Adipocyte (in vitro differentiated cells): Measurements from ENCODE around the gene NDUFC2.
A peak's percentile ranks its signal among the peaks of the same experiment; 100 is the strongest.

Experiments used
- DNase-seq: peaks from one replicate; pipeline ENCODE4 v3.0.0-alpha.2; 2015; ENCODE audit warnings: low read depth
- H3K27me3 ChIP-seq: replicated peaks from 2 replicates; pipeline ENCODE4 v1.7.0; 2013; ENCODE audit warnings: mild to moderate bottlenecking, low read length, moderate library complexity; ENCODE audit not compliant: control insufficient read depth, insufficient read depth
- H3K36me3 ChIP-seq: 2 replicates; pipeline ENCODE4 v1.7.0; 2013; ENCODE audit warnings: low read length, mild to moderate bottlenecking, moderate library complexity; ENCODE audit not compliant: control insufficient read depth, insufficient read depth, severe bottlenecking
- H3K4me1 ChIP-seq: 2 replicates; pipeline ENCODE4 v1.7.0; 2013; ENCODE audit warnings: mild to moderate bottlenecking, low read length, moderate library complexity; ENCODE audit not compliant: control insufficient read depth, insufficient read depth
- H3K4me3 ChIP-seq: 2 replicates; pipeline ENCODE4 v1.7.0; 2013; ENCODE audit warnings: mild to moderate bottlenecking, low read length, moderate library complexity
- H3K9ac ChIP-seq: 2 replicates; pipeline ENCODE4 v1.7.0; 2013; ENCODE audit warnings: mild to moderate bottlenecking, low read length, moderate library complexity
- H3K9me3 ChIP-seq: 2 replicates; pipeline ENCODE4 v1.7.0; 2013; ENCODE audit warnings: mild to moderate bottlenecking, low read length, moderate library complexity; ENCODE audit not compliant: control insufficient read depth

Gene NDUFC2

DNA sequence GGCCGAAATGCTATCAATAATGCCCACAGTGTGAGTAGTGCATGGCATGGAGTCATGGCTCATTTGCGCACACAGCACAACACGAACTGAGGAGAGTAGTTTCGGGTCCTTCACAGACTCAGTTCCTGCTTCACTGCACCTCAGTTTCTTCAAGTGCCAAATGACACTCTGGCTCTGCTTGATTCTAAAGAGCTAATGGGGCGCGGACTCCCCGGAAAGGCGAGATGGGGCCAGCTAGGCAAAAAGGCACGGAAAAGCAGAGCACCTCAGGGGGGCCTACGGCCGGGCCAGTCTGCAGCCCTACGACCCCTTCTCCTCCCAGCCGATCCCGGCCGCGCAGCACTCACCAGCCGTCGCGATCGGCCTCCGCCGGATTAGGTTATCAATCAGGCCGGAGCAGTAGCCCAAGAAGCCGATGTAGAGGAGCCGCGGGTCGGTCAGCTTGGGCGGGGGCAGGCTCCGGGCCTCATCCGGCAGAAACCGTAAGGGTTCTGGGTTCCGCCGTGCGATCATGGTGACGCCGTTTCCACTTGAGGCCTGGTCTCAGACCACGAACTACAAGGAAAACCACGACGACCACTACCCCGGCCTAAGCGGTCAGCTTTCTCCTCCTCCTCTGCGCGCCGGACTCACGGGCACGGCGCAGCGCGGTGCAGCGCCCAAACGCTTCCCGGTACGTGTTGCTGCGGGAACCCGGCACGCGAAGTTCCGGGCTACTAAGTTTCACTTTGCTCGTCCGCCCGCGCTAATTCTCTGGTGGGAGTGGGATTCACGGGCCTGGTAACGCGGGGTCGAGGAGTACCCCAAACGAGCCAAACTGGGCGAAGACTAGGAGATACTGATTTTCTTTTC, at the start of gene NDUFC2:
NDUFC2 (minus strand) TSS at position 631 of the 852 bp plus-strand sequence; CDS start at position 513, 118 bp downstream.
- DNase-seq = peak; percentile 93
- H3K9me3 ChIP-seq = no peaks in the 10 kb centered on the region
- H3K4me1 ChIP-seq = peaks cover 38% of the 10 kb centered on the region
- no peaks in the 10 kb centered on the region for H3K27me3 ChIP-seq
- H3K36me3 ChIP-seq = no peaks in the 10 kb centered on the region
- H3K4me3 ChIP-seq = peak within 1 kb of the TSS; percentile 85
- peak within 1 kb of the TSS; percentile 94 for H3K9ac ChIP-seq

DNA sequence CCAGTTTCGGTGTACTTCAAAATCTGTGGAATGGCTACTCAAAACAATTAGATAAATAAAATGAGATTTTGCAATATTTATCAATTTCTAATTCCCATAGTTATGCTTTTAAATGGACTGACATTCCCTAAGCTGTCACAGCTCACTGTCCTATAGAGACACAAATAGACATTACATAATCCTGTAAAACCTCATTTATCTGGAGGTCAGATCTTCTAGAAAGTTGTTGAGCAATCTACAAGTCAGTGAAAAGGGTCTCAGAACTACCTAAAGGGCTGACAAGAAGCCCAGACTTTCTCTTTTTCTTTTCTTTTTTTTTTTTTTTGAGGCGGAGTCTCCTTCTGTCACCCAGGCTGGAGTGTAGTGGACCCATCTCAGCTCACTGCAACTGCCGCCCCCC, 47.7 kb upstream of the NDUFC2 start:
- peaks cover 5% of the 10 kb centered on the region for H3K4me1 ChIP-seq
- H3K27me3 ChIP-seq = no peaks in the 10 kb centered on the region
- H3K36me3 ChIP-seq = peaks cover 9% of the 10 kb centered on the region
- DNase-seq = no peak
- H3K9ac ChIP-seq = no peak overlapping the region
- no peak overlapping the region for H3K4me3 ChIP-seq
- no peaks in the 10 kb centered on the region for H3K9me3 ChIP-seq

DNA sequence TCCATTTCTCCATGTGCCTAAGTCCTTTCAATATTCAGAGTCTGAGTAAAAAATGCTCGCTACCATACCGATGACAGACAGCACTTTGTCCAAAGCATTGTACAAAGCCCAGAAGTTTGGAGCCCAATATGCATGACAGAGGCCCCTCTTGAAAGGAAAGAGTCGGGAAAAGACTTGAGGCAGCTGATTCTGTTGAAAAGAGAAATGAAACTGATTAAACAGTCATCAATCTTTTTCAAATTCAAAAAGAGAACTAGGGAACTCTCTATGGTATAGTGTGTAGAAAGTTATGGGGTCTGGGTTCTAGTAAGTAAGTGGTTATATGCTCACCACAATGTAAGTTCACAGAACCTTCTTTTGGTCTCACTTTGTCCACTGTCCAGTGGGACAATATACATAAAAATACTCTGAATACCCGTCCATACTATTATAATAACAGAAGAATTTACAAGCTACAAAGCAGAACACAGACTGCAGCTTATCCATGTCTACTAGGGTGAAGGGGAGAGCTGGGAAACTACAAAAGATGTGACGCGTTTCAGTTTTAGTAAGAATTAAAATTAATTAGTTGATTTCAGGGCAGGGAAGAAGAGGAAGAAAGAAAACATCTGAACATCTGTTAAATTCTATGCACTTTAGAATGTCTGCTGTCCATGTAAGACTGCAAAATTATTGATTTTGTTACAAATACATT, 33.1 kb upstream of the NDUFC2 start:
- DNase-seq = no peak
- Histone ChIP-seq H3K36me3 (peaks cover 43% of the 10 kb centered on the region), H3K9ac (no peak overlapping the region), H3K4me1 (peaks cover 8% of the 10 kb centered on the region), H3K27me3 (no peaks in the 10 kb centered on the region), H3K4me3 (no peak overlapping the region), H3K9me3 (no peaks in the 10 kb centered on the region)

DNA sequence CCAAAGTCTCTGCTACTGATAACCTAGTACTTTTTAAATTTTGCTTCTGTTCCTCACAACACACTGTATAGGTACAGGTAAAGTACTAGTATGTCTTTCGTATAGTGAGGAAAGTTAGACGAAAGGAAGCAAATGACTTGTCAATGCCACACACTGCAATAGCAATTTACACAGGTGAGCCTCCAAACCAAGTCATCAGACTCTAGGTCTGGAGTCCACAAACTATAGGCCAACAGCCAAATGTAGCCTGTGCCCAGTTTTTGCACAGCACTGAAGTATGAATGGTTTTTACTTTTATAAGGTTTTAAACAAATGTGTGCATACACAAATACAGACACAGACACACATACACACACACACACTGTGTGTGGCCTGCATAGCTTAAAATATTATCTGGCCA, 31.6 kb upstream of the NDUFC2 start:
- Histone ChIP-seq H3K9me3 (no peaks in the 10 kb centered on the region), H3K36me3 (peaks cover 43% of the 10 kb centered on the region), H3K4me3 (no peak overlapping the region), H3K27me3 (no peaks in the 10 kb centered on the region), H3K9ac (no peak overlapping the region), H3K4me1 (peaks cover 8% of the 10 kb centered on the region)
- DNase-seq = no peak

DNA sequence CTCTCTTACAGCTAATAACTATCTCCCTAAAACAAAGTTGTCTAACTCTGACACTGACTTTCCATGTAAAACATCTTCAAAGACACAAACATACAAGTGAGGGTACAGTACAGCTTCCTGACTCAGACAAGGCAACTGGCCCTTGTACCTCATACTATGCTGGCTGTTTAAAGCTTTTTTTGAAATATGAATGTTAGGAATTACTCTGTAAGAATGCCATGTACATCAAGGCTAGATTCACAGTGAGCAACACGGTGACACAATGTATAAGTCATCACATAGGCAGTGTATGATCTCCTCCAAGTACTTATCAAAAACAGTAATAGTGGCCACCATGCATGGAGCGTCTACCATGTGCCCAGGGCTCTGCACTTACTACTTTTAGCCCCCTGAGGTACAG, 31.2 kb upstream of the NDUFC2 start:
- Histone ChIP-seq H3K4me3 (no peak overlapping the region), H3K9ac (no peak overlapping the region), H3K36me3 (peaks cover 46% of the 10 kb centered on the region), H3K4me1 (peaks cover 8% of the 10 kb centered on the region), H3K9me3 (no peaks in the 10 kb centered on the region), H3K27me3 (no peaks in the 10 kb centered on the region)
- peak; percentile 43 for DNase-seq

DNA sequence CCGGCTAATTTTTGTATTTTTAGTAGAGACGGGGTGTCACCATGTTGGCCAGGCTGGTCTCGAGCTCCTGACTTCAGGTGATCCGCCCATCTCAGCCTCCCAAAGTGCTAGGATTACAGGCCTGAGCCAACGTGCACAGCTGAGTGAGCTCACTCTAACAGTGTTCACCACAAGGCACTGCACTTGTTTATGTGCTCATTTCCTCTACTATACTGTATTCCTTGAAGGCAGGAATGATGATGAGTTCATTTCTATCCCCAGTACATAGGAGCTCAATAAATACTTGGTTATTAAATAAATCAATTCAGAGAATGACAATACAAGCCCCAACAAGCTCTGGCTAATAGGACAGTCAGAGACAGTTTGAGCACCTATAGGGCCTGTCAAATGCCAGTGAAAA, 30.7 kb upstream of the NDUFC2 start:
- Histone ChIP-seq H3K36me3 (peaks cover 47% of the 10 kb centered on the region), H3K4me3 (no peak overlapping the region), H3K9me3 (no peaks in the 10 kb centered on the region), H3K4me1 (peaks cover 8% of the 10 kb centered on the region), H3K27me3 (no peaks in the 10 kb centered on the region), H3K9ac (no peak overlapping the region)
- no peak for DNase-seq

DNA sequence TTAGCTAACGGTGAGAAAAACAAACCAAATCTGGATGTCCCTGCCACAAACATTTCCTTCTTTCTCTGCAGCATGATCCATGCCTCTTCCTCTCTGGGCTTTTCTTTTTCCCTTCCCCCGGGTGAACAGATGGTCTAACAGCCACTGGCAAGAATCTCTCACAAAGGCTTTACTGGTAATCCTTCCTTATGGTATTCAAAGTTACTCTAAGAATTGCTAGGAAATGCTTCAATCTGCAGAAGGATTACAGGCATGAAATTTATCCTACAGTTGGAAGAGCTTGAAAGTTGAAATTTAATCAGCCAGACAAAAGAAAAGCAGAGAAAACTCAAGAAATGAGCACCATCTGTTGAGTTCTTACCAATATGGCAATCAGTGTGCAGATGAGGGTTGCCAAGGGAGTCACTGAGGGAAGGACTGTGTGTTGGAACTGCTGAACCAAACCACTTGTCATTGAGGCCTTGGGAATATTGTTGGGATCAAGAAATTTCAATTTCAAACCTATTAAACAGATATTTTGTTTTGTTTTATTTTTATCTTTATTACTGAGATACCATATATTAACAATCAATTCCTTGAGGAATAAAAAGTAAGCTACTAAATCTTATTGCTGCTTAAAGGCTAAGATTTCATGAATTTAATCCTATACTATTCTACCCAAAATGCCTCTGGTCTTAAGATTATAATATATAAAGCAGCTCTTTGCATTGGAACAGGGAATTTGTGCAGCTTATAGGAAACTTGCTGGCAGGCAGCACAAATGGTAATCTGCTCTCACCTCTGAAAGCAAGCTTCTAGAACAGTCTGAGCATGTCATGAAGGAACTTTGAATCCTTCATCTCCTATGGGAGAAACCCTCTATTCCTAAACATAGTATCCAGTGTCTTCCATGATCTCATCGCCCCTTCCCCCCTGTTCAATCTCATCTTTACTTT, 29.7 kb upstream of the NDUFC2 start:
- DNase-seq = peak; percentile 25
- no peak overlapping the region for H3K4me3 ChIP-seq
- peaks cover 47% of the 10 kb centered on the region for H3K36me3 ChIP-seq
- H3K27me3 ChIP-seq = no peaks in the 10 kb centered on the region
- H3K4me1 ChIP-seq = peaks cover 8% of the 10 kb centered on the region
- no peaks in the 10 kb centered on the region for H3K9me3 ChIP-seq
- no peak overlapping the region for H3K9ac ChIP-seq

DNA sequence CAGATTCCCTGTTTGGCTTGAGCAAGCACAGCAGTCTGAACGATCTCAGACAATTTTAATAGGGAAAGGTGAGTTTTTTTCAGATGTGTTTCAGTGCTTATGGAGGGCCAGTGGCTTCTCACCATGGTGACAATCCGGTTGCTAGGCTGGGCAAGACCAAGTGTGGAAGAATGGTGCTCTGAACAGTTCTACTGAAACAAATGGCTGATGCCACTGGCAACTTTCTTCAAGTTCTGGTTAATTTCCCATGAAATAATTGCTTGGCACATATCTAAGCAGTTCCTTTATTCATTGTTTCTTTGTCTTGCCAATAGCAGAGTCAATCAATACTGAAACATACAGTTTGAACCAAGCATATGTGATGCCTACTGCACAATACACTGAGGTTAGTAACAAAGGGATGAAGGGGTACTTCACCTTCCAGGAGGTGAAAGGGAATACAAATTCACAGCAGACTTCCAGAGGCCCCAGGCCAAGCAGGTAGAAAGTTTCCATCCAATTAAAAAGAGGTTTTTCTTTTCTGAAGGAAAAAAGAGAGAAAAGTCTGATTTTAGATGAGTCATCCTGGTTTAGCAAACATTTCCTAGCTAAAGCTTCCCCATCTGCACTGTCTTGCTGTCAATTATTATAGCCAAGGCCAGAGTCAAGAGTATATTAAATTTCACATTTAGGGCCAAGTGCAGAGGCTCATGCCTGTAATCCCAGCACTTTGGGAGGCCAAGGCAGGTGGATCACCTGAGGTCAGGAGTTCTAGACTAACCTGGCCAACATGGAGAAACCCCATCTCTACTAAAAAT, 21.2 kb upstream of the NDUFC2 start:
- H3K9ac ChIP-seq = no peak overlapping the region
- H3K4me3 ChIP-seq = no peak overlapping the region
- peaks cover 57% of the 10 kb centered on the region for H3K36me3 ChIP-seq
- H3K27me3 ChIP-seq = no peaks in the 10 kb centered on the region
- no peaks in the 10 kb centered on the region for H3K9me3 ChIP-seq
- H3K4me1 ChIP-seq = no peaks in the 10 kb centered on the region
- peak; percentile 42 for DNase-seq

DNA sequence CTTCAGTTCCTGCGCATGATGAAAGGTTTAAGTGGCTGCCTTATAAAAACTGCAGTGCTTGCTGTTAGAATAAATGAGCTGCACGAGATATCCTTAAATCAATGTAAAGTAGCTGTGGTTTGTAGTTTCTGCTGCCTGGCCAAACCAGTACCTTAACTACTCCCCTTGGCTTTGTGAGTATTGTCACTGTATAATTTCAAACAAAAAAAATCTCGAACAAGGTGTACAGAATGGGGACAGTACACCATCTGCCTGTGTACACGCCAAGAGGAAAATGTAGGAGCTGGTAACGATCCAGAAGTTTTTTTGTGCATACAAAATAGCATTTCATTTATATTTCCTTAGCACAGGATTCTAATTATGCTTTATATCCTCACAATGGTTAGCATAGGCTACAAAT, 20.6 kb upstream of the NDUFC2 start:
- no peak overlapping the region for H3K9ac ChIP-seq
- DNase-seq = no peak
- peaks cover 56% of the 10 kb centered on the region for H3K36me3 ChIP-seq
- H3K9me3 ChIP-seq = no peaks in the 10 kb centered on the region
- no peaks in the 10 kb centered on the region for H3K4me1 ChIP-seq
- no peaks in the 10 kb centered on the region for H3K27me3 ChIP-seq
- H3K4me3 ChIP-seq = no peak overlapping the region

DNA sequence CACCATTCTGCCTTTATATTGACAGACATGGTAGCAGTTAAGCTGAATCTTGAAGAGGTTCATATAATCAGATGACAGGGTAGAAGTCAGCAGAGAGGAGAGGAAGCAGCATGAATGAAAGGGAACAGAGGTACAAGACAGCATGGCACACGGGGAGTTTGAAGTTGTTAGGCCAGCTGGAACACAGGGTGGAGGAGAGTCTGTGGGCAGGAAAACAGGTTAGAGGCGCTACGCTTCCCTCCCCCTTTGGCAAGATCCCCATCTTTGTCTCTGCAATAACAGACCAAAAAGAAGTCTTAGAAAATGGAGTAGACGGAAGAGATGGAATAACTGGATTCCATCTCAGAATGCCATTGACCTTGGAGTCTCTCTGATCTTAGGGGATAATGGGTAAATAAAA, 20.0 kb upstream of the NDUFC2 start:
- no peak for DNase-seq
- no peak overlapping the region for H3K4me3 ChIP-seq
- H3K4me1 ChIP-seq = no peaks in the 10 kb centered on the region
- H3K9ac ChIP-seq = no peak overlapping the region
- no peaks in the 10 kb centered on the region for H3K9me3 ChIP-seq
- H3K27me3 ChIP-seq = no peaks in the 10 kb centered on the region
- peaks cover 60% of the 10 kb centered on the region for H3K36me3 ChIP-seq
